Activated CD4-positive, alpha-beta T cell treated with anti-CD3 and anti-CD28 coated beads, Interleukin-2, Interleukin-4, amounts not matched to agents 100 ng/mL and 50 ng/mL, durations not matched to agents 16 hours and 8 hours (primary cell): ENCODE measurements around the gene SLC27A4.
A peak's percentile ranks its signal among the peaks of the same experiment; 100 is the strongest.

Experiments used
- DNase-seq: peaks from one replicate; pipeline ENCODE4 v3.0.0-alpha.2; 2020; ENCODE audit warnings: low spot score

The SLC27A4 gene

GRCh38 chr9:128365525-128365924 lies 25.2 kb downstream of the SLC27A4 start:
- no peak for DNase-seq

DNA sequence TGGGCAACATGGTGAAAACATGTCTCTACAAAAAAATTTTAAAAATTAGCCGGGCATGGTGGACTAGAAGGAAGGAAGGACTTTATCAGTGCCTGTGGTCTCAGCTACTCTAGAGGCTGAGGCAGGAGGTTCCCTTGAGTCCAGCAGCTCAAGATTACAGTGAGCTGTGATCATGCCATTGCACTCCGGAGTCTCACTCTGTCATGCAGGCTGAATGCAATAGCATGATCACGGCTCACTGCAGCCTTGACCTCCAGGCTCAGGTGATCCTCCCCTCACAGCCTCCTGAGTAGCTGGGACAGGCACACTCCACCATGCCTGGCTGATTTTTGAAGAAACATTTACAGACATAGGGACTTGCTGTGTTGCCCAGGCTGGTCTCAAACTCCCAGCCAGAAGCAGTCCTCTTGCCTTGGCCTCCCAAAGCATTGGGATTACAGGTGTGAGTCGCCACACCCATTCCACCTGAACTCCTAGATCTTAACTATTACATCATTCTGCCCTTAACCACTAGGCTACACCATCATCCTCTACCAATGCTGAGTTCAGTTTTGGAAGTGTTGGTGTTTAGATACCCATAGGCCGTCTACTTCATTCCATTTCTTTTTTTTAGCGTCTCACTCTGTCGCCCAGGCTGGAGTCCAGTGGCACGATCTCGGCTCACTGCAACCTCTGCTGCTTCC lies 28.8 kb downstream of the SLC27A4 start:
- no peak for DNase-seq

- no peak for DNase-seq
Measured at GRCh38 chr9:128370367-128370751, 30.0 kb downstream of the SLC27A4 start.

- peak; percentile 96 for DNase-seq
Measured at GRCh38 chr9:128370752-128371629, 30.7 kb downstream of the SLC27A4 start, which contains the start of gene URM1. TSS of gene URM1 (plus strand) at chr9:128371374. CDS start at chr9:128371381, 7 bp downstream.

DNA sequence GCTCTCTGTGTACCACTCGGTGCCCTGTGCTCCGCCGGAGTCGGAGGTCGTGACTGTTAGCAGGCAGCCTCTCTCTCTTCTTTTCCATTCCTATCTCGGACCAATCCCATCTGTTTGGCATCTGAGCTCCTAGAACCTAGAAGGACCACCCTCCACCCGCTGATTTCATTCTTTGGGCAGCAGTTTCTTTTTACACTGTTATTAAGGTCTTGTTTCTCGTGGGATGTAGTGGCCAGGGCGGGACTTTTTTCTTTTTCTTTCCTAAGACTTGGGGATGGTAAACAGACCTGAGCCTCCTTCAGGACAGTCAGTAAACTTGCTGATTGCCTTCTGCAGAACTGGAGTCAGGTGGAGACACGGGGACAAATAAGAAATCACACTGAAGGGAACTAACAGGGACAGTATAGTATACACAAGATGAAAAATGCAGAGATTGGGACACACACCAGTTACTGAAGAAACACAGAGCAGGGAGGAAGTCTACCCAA lies 31.3 kb downstream of the SLC27A4 start:
- DNase-seq, result no peak

GRCh38 chr9:128372188-128372641 lies 31.9 kb downstream of the SLC27A4 start:
- no peak for DNase-seq

GRCh38 chr9:128372784-128373183 lies 32.5 kb downstream of the SLC27A4 start:
- DNase-seq, result no peak

DNA sequence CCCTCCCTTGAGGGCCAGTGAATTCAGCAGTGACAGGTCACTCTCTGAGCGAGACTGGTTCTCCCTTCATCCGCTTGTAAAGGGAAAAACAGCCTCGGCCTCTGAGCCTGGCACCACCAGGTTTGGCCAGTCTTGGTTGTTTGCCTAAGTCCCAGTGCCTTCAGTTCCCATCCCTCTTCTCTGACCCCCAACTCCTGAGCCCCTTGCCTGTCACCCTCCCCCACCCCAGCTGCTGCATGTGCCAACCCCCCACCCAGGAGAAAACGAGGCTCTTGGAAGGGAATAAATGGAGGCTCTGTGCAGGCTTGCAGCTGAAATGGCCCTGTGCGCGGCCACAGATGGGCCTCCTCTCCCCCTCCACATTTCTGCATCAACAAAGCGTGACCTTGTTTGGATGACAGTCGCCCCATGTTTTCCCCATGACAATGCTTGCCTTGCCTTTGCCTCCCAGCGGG lies 33.9 kb downstream of the SLC27A4 start:
- DNase-seq, result no peak

GRCh38 chr9:128375865-128376264 lies 35.5 kb downstream of the SLC27A4 start:
- no peak for DNase-seq

DNA sequence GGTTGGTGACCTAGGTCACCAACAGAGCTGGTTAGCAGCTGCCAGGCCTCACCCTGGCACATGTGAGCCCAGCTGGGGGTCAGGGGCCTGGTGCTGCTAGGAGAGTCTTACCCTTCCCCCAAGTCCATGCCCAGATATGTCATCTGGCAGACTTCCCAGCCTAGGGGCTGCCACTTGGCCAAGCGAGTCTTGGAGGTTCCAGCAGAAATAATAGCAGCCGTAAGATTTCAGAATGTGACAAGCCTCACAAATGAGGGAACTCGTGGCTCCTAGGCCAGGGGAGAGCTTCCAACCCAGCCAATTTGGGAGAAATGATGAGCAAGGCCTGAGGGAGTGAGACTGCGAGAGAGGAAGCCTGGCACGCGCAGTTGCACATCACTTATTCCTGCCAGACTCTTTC lies 41.9 kb downstream of the SLC27A4 start:
- no peak for DNase-seq

DNA sequence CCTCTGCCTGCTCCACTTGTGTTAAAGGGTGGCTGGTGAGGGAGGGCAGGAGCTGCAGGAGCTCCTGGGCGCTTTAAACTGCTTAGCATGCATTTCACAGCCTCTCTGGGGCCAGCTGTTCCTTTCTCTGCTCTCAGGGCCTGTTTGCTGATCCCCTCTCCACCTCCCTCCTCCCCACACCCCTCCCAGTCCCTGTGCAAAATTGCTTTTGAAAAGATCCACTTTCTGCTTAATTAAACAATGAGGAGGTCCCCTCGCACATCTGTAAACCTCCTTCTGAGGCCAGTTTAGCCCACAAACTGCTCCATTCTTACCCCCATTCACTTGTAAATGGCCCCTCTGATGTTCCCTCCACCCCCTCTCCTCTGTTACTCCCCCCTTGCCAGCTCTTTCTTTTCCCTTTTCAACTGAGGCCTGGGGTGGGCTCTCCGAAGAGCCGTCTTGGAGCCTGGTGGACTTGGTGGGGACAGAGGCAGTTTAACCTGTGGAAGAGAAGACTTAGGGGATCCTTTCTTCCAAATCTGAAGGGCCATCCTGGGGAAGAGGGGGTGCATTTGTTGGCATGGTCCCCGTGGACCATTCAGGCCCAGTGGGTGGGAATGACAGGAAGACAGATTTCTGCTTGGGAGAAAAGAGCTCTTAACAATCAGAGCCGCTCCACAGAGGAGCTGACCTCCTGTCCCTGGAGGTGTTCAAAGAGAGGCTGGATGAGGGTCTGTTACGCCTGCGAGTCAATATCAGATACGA lies 42.9 kb downstream of the SLC27A4 start:
- no peak for DNase-seq

GRCh38 chr9:128383791-128384190 lies 43.5 kb downstream of the SLC27A4 start:
- DNase-seq, result no peak

DNA sequence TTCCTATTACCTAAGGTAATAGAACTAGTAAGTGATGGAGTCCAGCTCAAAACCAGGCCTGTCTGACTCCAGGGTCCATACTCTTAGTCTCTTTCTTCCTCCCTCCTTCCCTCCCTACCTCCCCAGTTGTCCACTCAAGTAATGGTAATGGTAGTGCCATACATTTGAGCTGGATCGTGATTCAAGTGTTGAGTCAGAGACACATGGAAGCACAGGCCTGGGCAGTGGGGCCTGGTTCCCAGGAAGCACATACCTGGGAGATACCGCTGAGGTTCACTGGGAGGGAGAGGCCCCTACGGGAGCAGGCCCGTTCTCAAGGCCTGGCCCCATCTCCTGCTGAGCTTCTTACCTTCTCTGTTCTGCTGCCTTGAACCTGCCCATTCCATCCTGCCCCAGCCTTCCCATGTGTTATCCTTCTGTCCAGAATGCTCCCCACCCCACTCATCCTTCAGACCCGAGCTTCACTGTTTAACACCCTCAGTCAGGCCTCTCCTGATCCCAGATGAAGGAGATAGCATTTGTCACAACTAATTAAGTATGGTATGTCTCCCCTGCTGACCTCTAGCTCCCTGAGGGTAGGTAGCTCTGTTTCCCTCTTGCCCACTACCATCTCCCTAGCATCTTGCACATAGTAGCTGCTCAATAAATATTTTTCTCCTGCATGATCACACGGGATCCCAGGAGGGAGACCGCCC lies 44.6 kb downstream of the SLC27A4 start:
- DNase-seq, result no peak

DNA sequence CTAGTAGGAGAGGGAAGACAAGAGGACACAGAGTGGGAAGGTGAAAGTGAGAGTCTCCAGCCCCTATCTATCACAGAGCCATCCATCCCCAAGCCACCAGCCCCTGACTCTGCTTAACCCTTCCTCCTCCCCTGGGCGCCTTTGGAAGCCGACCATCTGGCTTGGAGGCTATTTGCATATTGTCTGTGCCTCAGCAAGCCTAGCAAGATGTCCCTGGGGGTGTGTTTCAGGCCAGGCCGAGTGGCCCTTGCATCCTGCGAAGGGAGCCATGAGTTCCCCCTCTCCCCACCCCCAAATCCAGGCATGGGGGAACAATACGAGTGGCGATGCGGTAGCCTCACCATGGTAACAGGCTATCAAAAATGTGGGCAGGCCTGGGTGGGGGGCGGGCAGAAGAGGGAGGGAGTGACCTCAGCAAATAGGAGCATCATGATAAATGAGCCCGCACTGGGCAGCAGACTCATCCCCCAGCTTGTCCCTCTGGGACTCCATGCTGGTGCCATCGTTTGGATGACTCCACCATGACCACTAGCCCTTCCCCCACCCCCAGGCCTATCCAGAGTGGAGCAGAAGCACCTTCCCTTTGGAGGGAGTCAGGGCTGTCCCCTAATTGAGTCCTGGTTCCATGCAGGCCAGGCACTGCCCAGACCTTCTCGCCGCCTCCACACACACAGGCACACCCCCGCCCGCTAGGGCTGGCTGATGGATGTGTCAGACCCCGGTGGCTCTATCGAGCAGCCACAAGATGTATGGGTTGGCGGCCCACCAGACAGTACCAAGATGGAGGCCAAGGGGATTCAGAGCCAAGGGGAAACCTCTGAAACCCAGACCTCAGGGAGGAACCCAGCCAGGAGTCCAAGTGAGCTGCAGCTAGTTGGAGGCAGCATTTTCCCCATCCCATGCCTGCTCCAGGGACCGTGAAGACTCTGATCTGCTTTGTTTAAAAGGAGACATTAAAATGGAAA lies 45.5 kb downstream of the SLC27A4 start:
- no peak for DNase-seq

DNA sequence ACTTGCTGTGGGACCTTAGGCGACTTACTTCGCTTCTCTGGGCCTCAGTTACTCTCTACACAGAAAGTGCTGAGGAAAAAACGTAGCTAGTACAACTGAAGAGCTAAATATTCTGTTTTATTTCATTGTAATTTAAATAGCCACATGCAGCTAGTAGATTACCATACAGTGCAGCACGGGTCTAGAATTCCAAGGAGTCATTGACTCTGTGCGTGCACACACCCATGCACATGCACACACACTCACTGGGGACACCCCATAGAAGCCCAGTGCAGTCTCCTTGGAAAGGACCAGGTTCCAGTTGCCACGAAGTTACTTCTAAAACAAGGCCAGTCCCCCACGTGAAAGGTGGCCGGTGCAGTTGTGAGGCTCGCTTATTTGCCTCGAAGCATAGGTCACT lies 47.8 kb downstream of the SLC27A4 start:
- DNase-seq, result no peak

- no peak for DNase-seq
Measured at GRCh38 chr9:128389395-128390149, 49.2 kb downstream of the SLC27A4 start.

DNA sequence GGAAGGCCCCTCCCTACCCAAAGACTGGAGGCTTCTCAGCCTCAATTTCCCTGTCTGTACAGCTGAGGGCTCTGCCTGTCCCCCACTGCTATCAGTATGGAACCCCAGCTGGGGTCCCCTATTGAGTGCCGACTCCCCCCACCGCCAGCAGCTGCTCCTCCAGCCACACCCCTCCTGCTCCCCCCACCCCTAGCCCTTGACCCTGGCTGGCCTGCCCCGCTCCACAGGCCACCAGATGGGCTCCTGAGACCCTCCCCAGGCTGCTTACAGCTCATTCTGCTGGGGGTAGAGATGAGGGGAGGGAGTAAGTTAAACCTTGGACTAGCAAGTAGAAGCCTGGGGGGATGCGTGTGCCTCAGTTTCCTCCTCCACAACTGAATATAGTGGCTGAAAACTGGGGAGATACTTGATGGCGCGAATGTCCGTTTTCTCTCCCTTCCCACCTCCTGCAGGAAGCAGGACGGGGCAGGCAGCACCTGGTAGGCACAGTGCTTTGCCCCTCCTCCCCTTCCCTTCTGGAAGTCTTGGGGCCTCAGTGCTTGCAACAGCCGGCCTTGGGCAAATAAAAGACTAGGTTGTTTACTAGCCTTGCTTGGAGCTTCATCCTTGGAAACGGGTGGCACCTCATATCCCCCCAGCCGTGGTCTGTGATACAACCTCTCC lies 50.0 kb downstream of the SLC27A4 start:
- DNase-seq, result no peak

- no peak for DNase-seq
Measured at GRCh38 chr9:128390813-128391711, 50.7 kb downstream of the SLC27A4 start.
